GM23338 (cell line): Measurements from ENCODE around the gene SCGB1D4. TPM values are rescaled to one million over a fixed set of nuclear protein-coding genes. Genes with fewer than 3 reads are reported as not detected.

ENCODE experiments used
- ATAC-seq: fragments of 200-7000 bp; cut with Tn5 transposase; 3 replicates; pipeline ENCODE4 v1.9.1; 2020
- DNase-seq: peaks from one replicate; pipeline ENCODE4 v3.0.0-alpha.2; 2015; ENCODE audit warnings: low spot score
- H2AFZ ChIP-seq: fragments of 200-600 bp; sonication (generic); 2 replicates; pipeline ENCODE4 v1.8.0; 2016; ENCODE audit warnings: antibody characterized with exemption, mild to moderate bottlenecking, moderate library complexity
- H3F3A ChIP-seq: fragments of 200-600 bp; sonication (generic); replicated peaks from 2 replicates; pipeline ENCODE4 v1.8.0; 2017; ENCODE audit warnings: antibody characterized with exemption, mixed run types, low read depth
- H3K27ac ChIP-seq: fragments of 200-600 bp; sonication (generic); 2 replicates; pipeline ENCODE4 v1.6.1; 2016; ENCODE audit warnings: low read depth
- H3K27me3 ChIP-seq: fragments of 200-600 bp; sonication (generic); 2 replicates; pipeline ENCODE4 v1.8.0; 2016; ENCODE audit warnings: mild to moderate bottlenecking, mixed run types, moderate library complexity; ENCODE audit not compliant: insufficient read depth
- H3K36me3 ChIP-seq: fragments of 200-600 bp; sonication (generic); 2 replicates; pipeline ENCODE4 v1.8.0; 2016; ENCODE audit warnings: mild to moderate bottlenecking; ENCODE audit not compliant: insufficient read depth
- H3K4me1 ChIP-seq: fragments of 200-600 bp; sonication (generic); 2 replicates; pipeline ENCODE4 v1.8.0; 2016; ENCODE audit warnings: mild to moderate bottlenecking, moderate library complexity; ENCODE audit not compliant: insufficient read depth
- H3K4me2 ChIP-seq: fragments of 200-600 bp; sonication (generic); 2 replicates; pipeline ENCODE4 v1.7.1; 2017; ENCODE audit warnings: mixed run types
- H3K4me3 ChIP-seq: fragments of 200-600 bp; sonication (generic); 2 replicates; pipeline ENCODE4 v1.6.1; 2016; ENCODE audit warnings: mixed run types
- H3K79me2 ChIP-seq: fragments of 200-600 bp; sonication (generic); replicated peaks from 2 replicates; pipeline ENCODE4 v1.8.0; 2017; ENCODE audit warnings: mild to moderate bottlenecking; ENCODE audit not compliant: insufficient read depth
- H3K9me2 ChIP-seq: fragments of 200-600 bp; sonication (generic); 2 replicates; pipeline ENCODE4 v1.8.0; 2017; ENCODE audit not compliant: insufficient read depth
- H4K20me1 ChIP-seq: fragments of 200-600 bp; sonication (generic); replicated peaks from 2 replicates; pipeline ENCODE4 v1.8.0; 2017; ENCODE audit warnings: mild to moderate bottlenecking; ENCODE audit not compliant: insufficient read depth
- H3K27ac Mint-ChIP-seq: 2 replicates; pipeline ENCODE4 v1.8.0; 2020; ENCODE audit warnings: inconsistent platforms, mild to moderate bottlenecking, moderate library complexity, mixed read lengths
- H3K27me3 Mint-ChIP-seq: 3 replicates; pipeline ENCODE4 v1.8.0; 2022; ENCODE audit warnings: low read depth, mild to moderate bottlenecking, moderate library complexity, mixed read lengths, inconsistent platforms; ENCODE audit not compliant: insufficient read depth, poor library complexity
- H3K36me3 Mint-ChIP-seq: 3 replicates; pipeline ENCODE4 v1.8.0; 2021; ENCODE audit warnings: low read depth, mild to moderate bottlenecking, inconsistent platforms, moderate library complexity, mixed read lengths
- H3K4me1 Mint-ChIP-seq: 3 replicates; pipeline ENCODE4 v1.8.0; 2020; ENCODE audit warnings: mild to moderate bottlenecking, inconsistent platforms, mixed read lengths
- H3K4me3 Mint-ChIP-seq: 3 replicates; pipeline ENCODE4 v1.8.0; 2021; ENCODE audit warnings: moderate library complexity, mild to moderate bottlenecking, inconsistent platforms, mixed read lengths
- H3K9me3 Mint-ChIP-seq: 3 replicates; pipeline ENCODE4 v1.8.0; 2020; ENCODE audit warnings: moderate library complexity, mild to moderate bottlenecking, inconsistent platforms, mixed read lengths
- CREB1 ChIP-seq: fragments of 250-450 bp; sonication (Bioruptor Pico); IDR thresholded peaks from 2 replicates; pipeline ENCODE4 v1.5.0; 2020; ENCODE audit warnings: low read depth, mild to moderate bottlenecking, moderate library complexity
- CTCF ChIP-seq, 2 experiments: fragments of 200-600 bp in 1 of 2; sonication (generic) in 1 of 2; conservative IDR thresholded peaks; 2 replicates each; pipeline versions ENCODE4 v1.5.1 to v1.6.1; 2016 to 2017; ENCODE audit warnings: antibody characterized with exemption in 2 of 2, low read depth in 2 of 2, mild to moderate bottlenecking in 2 of 2, moderate library complexity in 1 of 2
- ETS1 ChIP-seq: IDR thresholded peaks from 2 replicates; pipeline ENCODE4 v1.6.1; 2016; ENCODE audit warnings: antibody characterized with exemption
- EZH2 ChIP-seq: fragments of 200-600 bp; sonication (generic); IDR thresholded peaks from one replicate; pipeline ENCODE4 v1.8.0; 2017; ENCODE audit warnings: antibody characterized with exemption, mild to moderate bottlenecking, low read depth; ENCODE audit not compliant: unreplicated experiment
- EZH2phosphoT487 ChIP-seq: fragments of 200-600 bp; sonication (generic); IDR thresholded peaks from one replicate; pipeline ENCODE4 v1.8.1; 2018; ENCODE audit warnings: antibody characterized with exemption; ENCODE audit not compliant: unreplicated experiment
- JUNB ChIP-seq: IDR thresholded peaks from one replicate; pipeline ENCODE4 v1.6.1; 2016; ENCODE audit warnings: antibody characterized with exemption; ENCODE audit not compliant: unreplicated experiment
- NANOG ChIP-seq: IDR thresholded peaks from 2 replicates; pipeline ENCODE4 v1.6.1; 2016; ENCODE audit warnings: antibody characterized with exemption, borderline replicate concordance
- POLR2AphosphoS5 ChIP-seq: IDR thresholded peaks from 2 replicates; pipeline ENCODE4 v1.6.1; 2016; ENCODE audit warnings: antibody characterized with exemption, low read depth
- REST ChIP-seq: IDR thresholded peaks from one replicate; pipeline ENCODE4 v1.6.1; 2018; ENCODE audit warnings: antibody characterized with exemption; ENCODE audit not compliant: unreplicated experiment
- STAT1 ChIP-seq: IDR thresholded peaks from one replicate; pipeline ENCODE4 v1.6.1; 2016; ENCODE audit warnings: antibody characterized with exemption; ENCODE audit not compliant: unreplicated experiment
- ZNF114 ChIP-seq: fragments of 250-450 bp; sonication (Bioruptor Pico); IDR thresholded peaks from 2 replicates; pipeline ENCODE4 v1.5.0; 2020; ENCODE audit warnings: mild to moderate bottlenecking, moderate library complexity
- ZNF331 ChIP-seq: fragments of 250-450 bp; sonication (Bioruptor Pico); IDR thresholded peaks from 2 replicates; pipeline ENCODE4 v1.5.0; 2020; ENCODE audit warnings: low read depth, mild to moderate bottlenecking, moderate library complexity
- ZNF462 ChIP-seq: fragments of 250-450 bp; sonication (Bioruptor Pico); IDR thresholded peaks from 2 replicates; pipeline ENCODE4 v1.5.0; 2020; ENCODE audit warnings: mild to moderate bottlenecking, moderate library complexity
- polyA plus RNA-seq: library from polyadenylated mRNA; unstranded; fragments of >200 nt; fragmentation: Nextera tagmentation; extraction: Ambion mirVana; gene quantifications from 2 replicates; pipeline ENCODE4 v1.2.1, GENCODE V29; 2016
- total RNA-seq: library from RNA; depleted of rRNA; stranded (reverse); fragments of >200 nt; shearing (Covaris generic); gene quantifications from 2 replicates; pipeline ENCODE4 v1.2.3, GENCODE V29; 2014

Gene SCGB1D4
- total and polyA plus RNA-seq, 2 experiments from 2014 or later: not detected

- Histone ChIP-seq H3K27ac (no peak overlapping the region), H3K4me1 (no peaks in the 10 kb centered on the region), H2AFZ (no peak overlapping the region), H3K4me3 (no peak overlapping the region), H3K79me2 (no peaks in the 10 kb centered on the region), H3K36me3 (peaks cover 9% of the 10 kb centered on the region), H3K4me2 (no peak overlapping the region), H3K9me2 (no peaks in the 10 kb centered on the region), H3K27me3 (no peaks in the 10 kb centered on the region), H3F3A (no peaks in the 10 kb centered on the region), H4K20me1 (no peaks in the 10 kb centered on the region)
- no peak for ATAC-seq
- DNase-seq: no peak
- TF ChIP-seq POLR2AphosphoS5: no peak
- TF ChIP-seq ZNF331 (CRISPR knock-in tag): no peak
- TF ChIP-seq EZH2: no peak
- TF ChIP-seq CTCF (conservative IDR thresholded peaks at IDR 0.05; ENCODE audit: low read depth in 2 of 2): no peak
- TF ChIP-seq STAT1: no peak
- no peak for TF ChIP-seq JUNB
- no peak for TF ChIP-seq ZNF114 (CRISPR knock-in tag)
- TF ChIP-seq ZNF462: no peak
- TF ChIP-seq CREB1 (CRISPR knock-in tag): no peak
- no peak for TF ChIP-seq REST
- TF ChIP-seq NANOG: no peak
- no peak for TF ChIP-seq EZH2phosphoT487
- TF ChIP-seq ETS1: no peak
- peaks cover 13% of the 10 kb centered on the region; the same call in 2 of the 3 replicates for H3K36me3 Mint-ChIP-seq
- no peak overlapping the region for H3K27ac Mint-ChIP-seq
- no peak overlapping the region for H3K4me3 Mint-ChIP-seq
- H3K27me3 Mint-ChIP-seq: peaks cover 3% of the 10 kb centered on the region
- no peaks in the 10 kb centered on the region for H3K4me1 Mint-ChIP-seq
- H3K9me3 Mint-ChIP-seq: peaks cover 51% of the 10 kb centered on the region
Observed at GRCh38 chr11:62280452-62280851, 18.4 kb downstream of the SCGB1D4 start.
